ENCODE results near the gene ITM2C.

Gene ITM2C

GRCh38 chr2:230912724-230913123 lies 48.0 kb downstream of the ITM2C start:
- no peaks in the 10 kb centered on the region for H3K27me3 ChIP-seq
- no peaks in the 10 kb centered on the region for H3K9me3 ChIP-seq
- H3K9ac ChIP-seq = no peak overlapping the region
- no peak for TF ChIP-seq Cebpa-rat (IDR thresholded peaks at IDR 0.05)
- no peak overlapping the region for H3K27ac ChIP-seq
- peaks cover 30% of the 10 kb centered on the region for H3K4me1 ChIP-seq
- no peaks in the 10 kb centered on the region for H4K20me1 ChIP-seq
- no peaks in the 10 kb centered on the region for H3K36me3 ChIP-seq
- no peak overlapping the region for H3K4me2 ChIP-seq
- H3K4me3 ChIP-seq = no peak overlapping the region

- no peak for TF ChIP-seq Cebpa-rat (IDR thresholded peaks at IDR 0.05)
- Histone ChIP-seq H3K36me3 (no peaks in the 10 kb centered on the region), H3K4me2 (no peak overlapping the region), H3K27me3 (no peaks in the 10 kb centered on the region), H3K9ac (no peak overlapping the region), H3K27ac (no peak overlapping the region), H4K20me1 (no peaks in the 10 kb centered on the region), H3K4me1 (peaks cover 21% of the 10 kb centered on the region), H3K9me3 (no peaks in the 10 kb centered on the region), H3K4me3 (no peak overlapping the region)
Measured at GRCh38 chr2:230913406-230914143, 48.8 kb downstream of the ITM2C start.

- no peak overlapping the region for H3K4me3 ChIP-seq
- H3K36me3 ChIP-seq = no peaks in the 10 kb centered on the region
- TF ChIP-seq Cebpa-rat (IDR thresholded peaks at IDR 0.05) = no peak
- no peaks in the 10 kb centered on the region for H3K9me3 ChIP-seq
- H3K27ac ChIP-seq = no peak overlapping the region
- H4K20me1 ChIP-seq = no peaks in the 10 kb centered on the region
- H3K4me2 ChIP-seq = no peak overlapping the region
- H3K9ac ChIP-seq = no peak overlapping the region
- H3K4me1 ChIP-seq = peaks cover 8% of the 10 kb centered on the region
- H3K27me3 ChIP-seq = no peaks in the 10 kb centered on the region
Measured at GRCh38 chr2:230914886-230915285, 50.1 kb downstream of the ITM2C start.

- H3K4me1 ChIP-seq = peaks cover 4% of the 10 kb centered on the region
- no peak overlapping the region for H3K27ac ChIP-seq
- H3K27me3 ChIP-seq = no peaks in the 10 kb centered on the region
- H3K36me3 ChIP-seq = no peaks in the 10 kb centered on the region
- no peak overlapping the region for H3K4me2 ChIP-seq
- TF ChIP-seq Cebpa-rat (IDR thresholded peaks at IDR 0.05) = no peak
- H4K20me1 ChIP-seq = no peaks in the 10 kb centered on the region
- H3K9ac ChIP-seq = no peak overlapping the region
- H3K9me3 ChIP-seq = no peaks in the 10 kb centered on the region
- no peak overlapping the region for H3K4me3 ChIP-seq
Measured at GRCh38 chr2:230915319-230915718, 50.6 kb downstream of the ITM2C start.

GRCh38 chr2:230916218-230916617 lies 51.5 kb downstream of the ITM2C start:
- Histone ChIP-seq H4K20me1 (no peaks in the 10 kb centered on the region), H3K27me3 (no peaks in the 10 kb centered on the region), H3K4me3 (no peak overlapping the region), H3K27ac (no peak overlapping the region), H3K4me2 (no peak overlapping the region), H3K4me1 (no peaks in the 10 kb centered on the region), H3K9ac (no peak overlapping the region), H3K36me3 (no peaks in the 10 kb centered on the region), H3K9me3 (no peaks in the 10 kb centered on the region)
- TF ChIP-seq Cebpa-rat (IDR thresholded peaks at IDR 0.05) = no peak

- H3K4me3 ChIP-seq = no peak overlapping the region
- H4K20me1 ChIP-seq = no peaks in the 10 kb centered on the region
- TF ChIP-seq Cebpa-rat (IDR thresholded peaks at IDR 0.05) = no peak
- no peak overlapping the region for H3K27ac ChIP-seq
- H3K4me1 ChIP-seq = no peaks in the 10 kb centered on the region
- H3K27me3 ChIP-seq = no peaks in the 10 kb centered on the region
- H3K4me2 ChIP-seq = no peak overlapping the region
- no peaks in the 10 kb centered on the region for H3K36me3 ChIP-seq
- H3K9me3 ChIP-seq = no peaks in the 10 kb centered on the region
- no peak overlapping the region for H3K9ac ChIP-seq
Measured at GRCh38 chr2:230919240-230919639, 54.5 kb downstream of the ITM2C start.

GRCh38 chr2:230919681-230920080 lies 54.9 kb downstream of the ITM2C start:
- Histone ChIP-seq H3K4me2 (no peak overlapping the region), H3K9ac (no peak overlapping the region), H4K20me1 (no peaks in the 10 kb centered on the region), H3K9me3 (no peaks in the 10 kb centered on the region), H3K27ac (no peak overlapping the region), H3K36me3 (no peaks in the 10 kb centered on the region), H3K4me3 (no peak overlapping the region), H3K4me1 (peaks cover 1% of the 10 kb centered on the region), H3K27me3 (no peaks in the 10 kb centered on the region)
- TF ChIP-seq Cebpa-rat (IDR thresholded peaks at IDR 0.05) = no peak

- no peak for TF ChIP-seq Cebpa-rat (IDR thresholded peaks at IDR 0.05)
- no peak overlapping the region for H3K4me3 ChIP-seq
- H3K9ac ChIP-seq = no peak overlapping the region
- no peak overlapping the region for H3K27ac ChIP-seq
- H3K4me1 ChIP-seq = peaks cover 6% of the 10 kb centered on the region
- H3K9me3 ChIP-seq = no peaks in the 10 kb centered on the region
- no peaks in the 10 kb centered on the region for H4K20me1 ChIP-seq
- H3K27me3 ChIP-seq = no peaks in the 10 kb centered on the region
- no peaks in the 10 kb centered on the region for H3K36me3 ChIP-seq
- H3K4me2 ChIP-seq = no peak overlapping the region
Measured at GRCh38 chr2:230920167-230920566, 55.4 kb downstream of the ITM2C start.

- Histone ChIP-seq H3K27ac (no peak overlapping the region), H3K4me2 (no peak overlapping the region), H3K4me1 (peaks cover 10% of the 10 kb centered on the region), H3K4me3 (no peak overlapping the region), H3K9me3 (no peaks in the 10 kb centered on the region), H3K27me3 (no peaks in the 10 kb centered on the region), H4K20me1 (no peaks in the 10 kb centered on the region), H3K9ac (no peak overlapping the region), H3K36me3 (no peaks in the 10 kb centered on the region)
- no peak for TF ChIP-seq Cebpa-rat (IDR thresholded peaks at IDR 0.05)
Measured at GRCh38 chr2:230921806-230922595, 57.3 kb downstream of the ITM2C start.

GRCh38 chr2:230922951-230923717 lies 58.4 kb downstream of the ITM2C start:
- H3K4me2 ChIP-seq = no peak overlapping the region
- no peak for TF ChIP-seq Cebpa-rat (IDR thresholded peaks at IDR 0.05)
- no peaks in the 10 kb centered on the region for H4K20me1 ChIP-seq
- H3K4me3 ChIP-seq = no peak overlapping the region
- H3K9me3 ChIP-seq = no peaks in the 10 kb centered on the region
- no peaks in the 10 kb centered on the region for H3K27me3 ChIP-seq
- H3K4me1 ChIP-seq = peaks cover 19% of the 10 kb centered on the region
- H3K9ac ChIP-seq = no peak overlapping the region
- H3K27ac ChIP-seq = no peak overlapping the region
- H3K36me3 ChIP-seq = no peaks in the 10 kb centered on the region
